ENCODE results near the gene NUDT22.

Gene NUDT22

GRCh38 chr11:64262271-64263002 is 36.4 kb downstream of the NUDT22 start:
- TF ChIP-seq, protein P1, sequence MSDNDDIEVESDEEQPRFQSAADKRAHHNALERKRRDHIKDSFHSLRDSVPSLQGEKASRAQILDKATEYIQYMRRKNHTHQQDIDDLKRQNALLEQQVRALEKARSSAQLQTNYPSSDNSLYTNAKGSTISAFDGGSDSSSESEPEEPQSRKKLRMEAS (IDR thresholded peaks at IDR 0.05): no peak
- TF ChIP-seq TCF12 (IDR thresholded peaks at IDR 0.05; ENCODE audit: low read depth) (no peak), NFIC (IDR thresholded peaks at IDR 0.05) (no peak), ZBTB7A (IDR thresholded peaks at IDR 0.05; ENCODE audit: low read depth) (no peak), YY1 (IDR thresholded peaks at IDR 0.05; ENCODE audit: low read depth) (no peak), EGR1 (IDR thresholded peaks at IDR 0.05) (no peak), TAF1 (IDR thresholded peaks at IDR 0.05; ENCODE audit: low read depth) (no peak)

DNA sequence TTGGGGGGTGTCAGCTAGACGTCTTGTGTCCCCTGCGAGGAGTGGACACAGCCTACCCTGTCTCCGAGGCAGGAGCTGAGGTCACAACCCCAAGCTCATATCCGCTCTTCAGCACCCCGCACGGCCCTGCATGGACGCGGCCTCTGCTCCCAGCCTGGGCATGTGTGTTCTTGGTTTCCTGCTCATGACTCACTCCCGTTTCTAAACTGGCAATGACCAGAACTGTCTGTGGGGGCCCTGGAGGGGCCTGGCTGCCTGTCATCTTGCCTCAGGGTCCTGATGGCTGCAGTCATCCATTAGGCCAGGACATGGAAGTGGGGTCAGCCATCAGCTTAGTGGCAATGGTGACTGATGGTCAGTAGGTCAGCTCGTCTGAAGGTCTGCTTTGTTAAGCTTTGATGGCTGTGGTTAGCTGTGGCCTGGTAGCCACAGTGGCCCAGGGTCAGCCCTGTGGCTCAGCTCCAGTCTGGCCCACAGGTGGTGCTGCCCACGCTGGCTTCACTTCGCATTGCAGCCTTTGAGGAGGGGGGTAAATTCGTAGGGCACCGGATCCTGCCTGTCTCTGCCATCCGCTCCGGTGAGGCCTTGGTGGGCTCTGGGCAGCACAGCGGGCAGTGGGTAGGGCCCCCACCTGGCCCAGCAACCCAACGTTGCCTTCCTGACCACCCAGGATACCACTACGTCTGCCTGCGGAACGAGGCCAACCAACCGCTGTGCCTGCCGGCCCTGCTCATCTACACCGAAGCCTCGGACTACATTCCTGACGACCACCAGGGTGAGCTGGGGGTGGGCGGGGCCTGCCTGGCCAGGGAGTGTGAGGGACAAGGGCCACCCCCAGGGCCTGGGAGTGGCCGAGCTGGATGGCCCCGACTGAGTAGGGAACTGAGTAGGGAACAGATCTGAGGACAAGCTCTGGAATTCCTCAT is 37.2 kb downstream of the NUDT22 start:
- TF ChIP-seq TCF12 (IDR thresholded peaks at IDR 0.05; ENCODE audit: low read depth): no peak
- TF ChIP-seq, protein P1 (IDR thresholded peaks at IDR 0.05): no peak
- no peak for TF ChIP-seq TAF1 (IDR thresholded peaks at IDR 0.05; ENCODE audit: low read depth)
- TF ChIP-seq RAD21 (IDR thresholded peaks at IDR 0.05; ENCODE audit: low read depth): no peak
- TF ChIP-seq, protein P2, sequence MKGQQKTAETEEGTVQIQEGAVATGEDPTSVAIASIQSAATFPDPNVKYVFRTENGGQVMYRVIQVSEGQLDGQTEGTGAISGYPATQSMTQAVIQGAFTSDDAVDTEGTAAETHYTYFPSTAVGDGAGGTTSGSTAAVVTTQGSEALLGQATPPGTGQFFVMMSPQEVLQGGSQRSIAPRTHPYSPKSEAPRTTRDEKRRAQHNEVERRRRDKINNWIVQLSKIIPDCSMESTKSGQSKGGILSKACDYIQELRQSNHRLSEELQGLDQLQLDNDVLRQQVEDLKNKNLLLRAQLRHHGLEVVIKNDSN (IDR thresholded peaks at IDR 0.05): no peak
- TF ChIP-seq NFIC (IDR thresholded peaks at IDR 0.05): no peak
- no peak for TF ChIP-seq CREB1 (IDR thresholded peaks at IDR 0.05; ENCODE audit: low read depth)
- TF ChIP-seq YY1 (IDR thresholded peaks at IDR 0.05; ENCODE audit: low read depth): no peak
- TF ChIP-seq REST (IDR thresholded peaks at IDR 0.05; ENCODE audit: low read depth): no peak
- no peak for TF ChIP-seq TEAD4 (IDR thresholded peaks at IDR 0.05)
- no peak for TF ChIP-seq ZBTB7A (IDR thresholded peaks at IDR 0.05; ENCODE audit: low read depth)
- TF ChIP-seq CEBPB (IDR thresholded peaks at IDR 0.05): no peak
- TF ChIP-seq EGR1 (IDR thresholded peaks at IDR 0.05): no peak
- TF ChIP-seq FOXM1 (IDR thresholded peaks at IDR 0.05; ENCODE audit: borderline replicate concordance, low read depth): no peak
- TF ChIP-seq EP300 (IDR thresholded peaks at IDR 0.05; ENCODE audit: borderline replicate concordance): no peak

- TF ChIP-seq ZBTB7A (IDR thresholded peaks at IDR 0.05; ENCODE audit: low read depth): no peak
- no peak for TF ChIP-seq TAF1 (IDR thresholded peaks at IDR 0.05; ENCODE audit: low read depth)
- TF ChIP-seq, protein P2 (IDR thresholded peaks at IDR 0.05): no peak
- TF ChIP-seq TEAD4 (IDR thresholded peaks at IDR 0.05): no peak
- TF ChIP-seq, protein P1 (IDR thresholded peaks at IDR 0.05): no peak
- TF ChIP-seq TCF12 (IDR thresholded peaks at IDR 0.05; ENCODE audit: low read depth): no peak
- no peak for TF ChIP-seq EGR1 (IDR thresholded peaks at IDR 0.05)
- no peak for TF ChIP-seq FOXM1 (IDR thresholded peaks at IDR 0.05; ENCODE audit: borderline replicate concordance, low read depth)
- TF ChIP-seq RAD21 (IDR thresholded peaks at IDR 0.05; ENCODE audit: low read depth): no peak
- no peak for TF ChIP-seq NFIC (IDR thresholded peaks at IDR 0.05)
- TF ChIP-seq REST (IDR thresholded peaks at IDR 0.05; ENCODE audit: low read depth): no peak
- no peak for TF ChIP-seq YY1 (IDR thresholded peaks at IDR 0.05; ENCODE audit: low read depth)
- TF ChIP-seq CEBPB (IDR thresholded peaks at IDR 0.05): no peak
These were observed 37.9 kb downstream of the NUDT22 start for GRCh38 chr11:64263947-64264317.

DNA sequence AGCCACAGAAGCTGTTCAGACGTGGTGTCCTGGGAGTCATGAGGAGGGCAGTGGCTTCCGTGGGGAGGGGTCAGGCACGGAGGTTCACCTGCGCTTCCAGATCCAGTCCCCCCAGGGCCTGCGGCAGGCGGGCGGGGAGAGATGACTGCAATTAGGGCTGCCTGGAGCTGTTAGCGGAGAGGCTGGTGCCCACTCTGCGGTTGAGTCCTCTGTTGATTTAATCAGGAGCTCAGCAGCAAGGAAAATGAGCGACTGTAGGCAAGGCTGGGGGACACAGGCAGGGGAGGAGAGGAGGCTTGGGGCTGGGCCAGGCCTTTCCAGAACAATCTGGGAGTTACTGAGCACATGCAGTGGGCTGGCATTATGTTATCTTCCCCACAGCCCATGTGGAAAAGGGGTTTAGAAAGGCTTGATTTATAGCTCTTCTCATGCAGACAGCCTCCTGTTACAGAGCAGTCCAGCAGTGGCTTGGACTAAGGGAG is 38.3 kb downstream of the NUDT22 start:
- TF ChIP-seq NFIC (IDR thresholded peaks at IDR 0.05): no peak
- no peak for TF ChIP-seq CEBPB (IDR thresholded peaks at IDR 0.05)
